Skin epidermis (tissue), 12 donors: ENCODE results near the gene TSHZ3.
A peak's percentile ranks its signal among the peaks of the same experiment; 100 is the strongest.

Experiments used
- H3K27ac ChIP-seq, 21 experiments: fragments of 200-600 bp; sonication (generic) in 11 of 21; one replicate each; pipeline ENCODE4 v1.5.0; 2020; ENCODE audit warnings: mild to moderate bottlenecking in 3 of 21, inconsistent platforms in 2 of 21, moderate library complexity in 2 of 21
- H3K4me3 ChIP-seq, 7 experiments: fragments of 200-600 bp; sonication (generic) in 2 of 7; one replicate each; pipeline ENCODE4 v1.5.0; 2020; ENCODE audit warnings: inconsistent platforms in 2 of 7, mild to moderate bottlenecking in 2 of 7, moderate library complexity in 1 of 7

Gene TSHZ3

DNA sequence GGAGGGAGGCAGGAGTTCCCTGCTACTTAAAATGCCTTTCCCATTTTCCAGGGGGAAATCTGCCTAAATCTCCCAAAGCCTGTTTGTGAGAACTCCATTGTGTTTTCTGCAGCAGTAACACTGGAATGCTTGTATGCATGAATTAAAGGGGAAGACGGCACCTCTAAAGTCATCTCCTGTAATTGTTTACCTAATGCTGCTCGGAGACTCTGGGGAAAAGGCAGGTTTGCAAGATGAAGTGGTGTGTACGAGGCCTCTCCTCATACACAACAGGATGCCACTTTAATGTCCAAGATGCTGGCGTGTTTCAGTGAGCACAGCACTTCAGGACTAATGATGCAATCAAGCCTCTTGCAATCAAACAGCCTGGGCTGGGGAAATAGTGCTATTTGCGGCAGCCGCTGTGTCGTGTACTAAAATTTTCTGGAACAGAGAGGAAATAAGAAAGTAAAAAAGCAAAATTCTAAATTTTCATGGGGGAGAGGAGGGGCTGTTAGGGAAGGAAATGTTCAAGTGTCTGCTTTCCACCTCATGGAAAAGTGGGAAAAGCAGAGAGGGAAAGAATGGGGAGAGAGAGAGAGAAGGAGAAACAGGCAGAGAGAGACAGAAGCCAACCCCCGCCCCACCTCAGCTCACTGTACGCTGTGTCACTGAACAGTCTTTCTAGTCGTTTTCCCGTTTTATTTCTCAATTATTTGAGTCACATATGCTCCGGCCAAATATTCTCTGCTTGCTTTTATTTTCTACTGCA is 32.9 kb downstream of the TSHZ3 start:
- Histone ChIP-seq H3K27ac (peak overlapping the region in 8 of 21 experiments; percentile 2 to 62 (median 17)), H3K4me3 (no peak overlapping the region)

DNA sequence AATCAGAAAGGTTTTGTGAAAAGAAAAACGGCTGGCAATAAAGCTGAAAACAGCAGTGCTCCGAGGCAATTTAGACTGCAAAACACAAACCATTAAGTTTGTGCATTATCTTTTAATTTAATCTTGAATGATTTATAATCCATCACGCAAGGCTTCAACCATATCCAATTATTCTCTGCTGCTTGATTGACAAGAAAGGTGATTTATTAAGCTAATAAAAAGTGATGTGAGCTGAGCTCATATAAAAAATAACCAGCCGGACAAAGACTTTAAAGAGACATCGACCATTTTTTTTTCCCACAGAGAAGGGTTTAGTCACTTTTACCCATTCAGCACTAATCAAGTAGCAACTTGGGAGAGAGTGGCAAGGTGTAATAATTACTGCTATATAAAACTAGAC is 33.6 kb downstream of the TSHZ3 start:
- Histone ChIP-seq H3K4me3 (no peak overlapping the region), H3K27ac (peak overlapping the region in 1 of 21 experiments; percentile 39)

DNA sequence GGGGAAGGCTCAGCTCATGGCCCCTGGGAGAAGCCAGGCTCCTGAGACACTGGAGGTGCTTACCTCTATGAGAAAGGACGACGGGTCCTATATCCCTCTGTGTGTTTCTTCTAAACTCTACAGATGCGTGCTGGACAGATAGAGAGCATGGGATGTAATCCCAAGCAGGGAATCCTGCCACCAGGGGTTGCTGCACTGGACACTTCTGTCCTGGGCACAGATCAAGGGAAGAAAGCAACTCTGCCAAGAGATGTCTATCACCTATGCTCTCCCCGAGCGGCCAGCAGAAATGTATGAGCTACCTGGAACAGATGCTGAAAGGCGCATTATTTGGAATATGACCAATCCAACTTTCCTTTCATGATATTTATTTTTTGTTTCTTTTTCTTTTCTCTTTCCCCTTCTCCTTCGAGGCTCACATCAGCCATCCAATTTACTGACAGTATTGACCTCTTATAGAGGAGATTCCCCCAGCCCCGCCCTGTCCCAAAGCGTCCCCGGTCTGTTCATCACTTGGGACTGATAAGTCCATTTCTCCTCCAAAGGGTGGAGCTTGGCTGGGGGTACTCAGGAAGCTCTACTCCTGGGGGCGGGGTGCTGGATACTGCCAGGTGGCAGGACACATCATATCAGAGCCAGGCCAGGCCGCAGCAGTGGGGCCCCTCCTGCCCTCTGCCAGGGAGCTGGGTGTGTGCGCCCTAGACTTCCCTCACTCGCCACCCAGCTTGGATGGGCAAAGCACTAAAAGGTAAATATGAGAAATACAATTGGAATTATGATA is 34.2 kb downstream of the TSHZ3 start:
- Histone ChIP-seq H3K4me3 (no peak overlapping the region), H3K27ac (no peak overlapping the region)

DNA sequence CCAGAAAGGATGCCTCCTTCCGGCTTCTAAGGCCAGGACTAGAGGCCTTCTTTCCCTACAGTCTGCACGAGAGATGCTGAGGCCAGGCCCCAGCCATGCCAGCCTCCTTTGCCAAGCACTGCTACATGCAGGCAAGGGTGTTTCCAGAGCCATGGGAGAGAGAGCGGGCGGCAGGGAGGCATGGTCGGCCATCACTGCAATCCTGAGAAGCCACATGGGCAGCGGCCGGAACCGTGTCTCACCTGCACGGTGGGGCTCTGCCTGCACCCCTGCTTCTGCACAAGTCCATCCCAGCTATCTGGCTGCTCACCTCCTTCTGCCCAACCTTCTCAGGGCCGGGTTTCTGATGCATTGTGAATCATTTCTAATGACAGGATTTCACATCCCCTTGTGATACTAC is 35.1 kb downstream of the TSHZ3 start:
- Histone ChIP-seq H3K27ac (no peak overlapping the region), H3K4me3 (no peak overlapping the region)

DNA sequence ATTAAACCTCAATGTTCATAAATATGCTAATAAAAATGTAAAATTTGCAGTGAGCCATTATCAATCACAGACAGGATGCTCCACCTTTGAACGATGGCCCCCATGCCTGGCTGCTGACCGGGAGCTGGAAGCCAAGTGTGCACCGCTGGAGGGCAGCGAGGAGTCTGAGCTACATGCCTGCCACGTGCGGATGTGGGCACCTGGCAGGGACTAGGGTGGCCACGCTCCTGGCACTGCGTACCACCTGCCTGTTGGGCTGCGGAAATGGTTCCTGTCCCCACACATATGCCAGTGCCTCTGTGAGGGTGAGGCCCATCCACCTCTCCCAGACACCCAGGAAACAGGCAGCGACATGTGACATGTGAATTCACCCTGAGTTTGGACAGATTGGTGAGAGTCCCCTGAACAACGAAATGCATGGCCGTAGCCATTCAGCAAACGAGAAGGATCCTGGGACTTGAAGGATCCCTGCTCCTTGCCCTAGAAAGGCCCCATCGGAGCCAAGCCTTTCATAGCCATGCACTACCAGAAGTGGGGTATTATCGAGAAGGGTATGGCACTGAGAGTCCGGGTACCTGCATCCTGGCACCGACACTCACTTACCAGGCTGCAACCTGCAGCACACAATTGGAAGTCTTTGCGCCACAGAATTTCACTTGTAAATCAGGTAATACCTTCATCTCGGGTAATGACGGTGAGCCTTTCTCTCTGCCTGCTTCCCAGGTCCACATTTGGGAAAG is 35.8 kb downstream of the TSHZ3 start:
- no peak overlapping the region for H3K4me3 ChIP-seq
- H3K27ac ChIP-seq, result no peak overlapping the region

DNA sequence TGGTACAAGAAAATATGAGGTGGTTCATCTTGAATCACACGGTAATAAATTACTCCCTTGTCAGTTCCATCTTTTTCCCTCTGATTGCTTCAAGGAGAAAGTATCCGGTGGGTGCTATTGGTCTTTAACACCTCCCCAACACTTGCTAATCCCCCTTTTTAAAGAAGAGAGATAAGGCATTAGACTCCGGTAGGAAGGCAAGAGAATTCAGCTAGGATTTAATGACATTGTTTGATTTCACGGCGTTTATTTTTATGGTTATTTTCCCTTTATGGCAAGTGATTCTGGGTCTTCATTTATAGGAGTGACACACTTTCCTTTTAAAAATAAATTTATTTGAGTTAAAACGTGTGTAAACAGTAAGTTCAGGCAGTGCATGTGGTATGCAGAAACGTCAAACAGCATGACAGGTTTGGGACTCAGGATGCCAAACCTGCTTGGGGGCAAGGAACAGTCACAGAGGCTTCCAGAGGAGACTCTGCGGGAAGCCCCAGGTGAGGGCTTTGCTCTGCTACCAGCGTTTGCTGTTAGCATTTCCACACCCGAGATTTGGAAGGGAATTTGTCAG is 36.5 kb downstream of the TSHZ3 start:
- Histone ChIP-seq H3K4me3 (no peak overlapping the region), H3K27ac (peak overlapping the region in 4 of 21 experiments; percentile 30 to 45 (median 42))

DNA sequence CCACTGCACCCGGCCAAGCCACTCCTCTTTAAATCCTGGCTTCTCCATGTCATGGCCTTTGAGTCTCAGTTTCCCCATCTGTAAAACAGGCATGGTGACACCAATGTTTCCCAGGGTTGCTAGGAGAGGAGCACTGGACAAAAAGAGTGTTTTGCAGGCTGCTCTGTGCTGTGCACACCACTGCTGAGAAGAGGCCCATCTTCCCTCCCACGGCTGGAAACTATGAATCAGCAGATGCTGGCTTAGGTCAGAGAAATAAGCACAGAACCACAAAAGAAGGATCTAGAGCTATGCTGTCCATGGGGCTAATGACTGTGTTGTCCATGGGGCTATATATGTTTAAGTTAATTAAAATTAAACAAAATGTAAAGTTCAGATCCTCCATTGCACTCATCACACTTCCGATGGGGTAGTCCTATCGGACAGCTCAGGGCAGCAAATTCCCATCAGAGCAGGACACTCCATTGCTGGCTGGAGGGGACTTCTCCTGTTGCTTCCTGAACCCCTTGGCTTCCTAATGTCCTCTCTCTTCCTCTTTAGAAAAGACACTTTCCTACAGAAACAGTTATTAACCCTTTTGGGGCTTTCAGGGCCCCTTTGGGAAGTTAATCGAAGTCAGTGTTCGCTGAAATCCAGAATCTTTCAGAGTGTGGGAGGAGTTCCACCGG is 37.1 kb downstream of the TSHZ3 start:
- Histone ChIP-seq H3K4me3 (no peak overlapping the region), H3K27ac (peak overlapping the region in 4 of 21 experiments; percentile 30 to 45 (median 42))

DNA sequence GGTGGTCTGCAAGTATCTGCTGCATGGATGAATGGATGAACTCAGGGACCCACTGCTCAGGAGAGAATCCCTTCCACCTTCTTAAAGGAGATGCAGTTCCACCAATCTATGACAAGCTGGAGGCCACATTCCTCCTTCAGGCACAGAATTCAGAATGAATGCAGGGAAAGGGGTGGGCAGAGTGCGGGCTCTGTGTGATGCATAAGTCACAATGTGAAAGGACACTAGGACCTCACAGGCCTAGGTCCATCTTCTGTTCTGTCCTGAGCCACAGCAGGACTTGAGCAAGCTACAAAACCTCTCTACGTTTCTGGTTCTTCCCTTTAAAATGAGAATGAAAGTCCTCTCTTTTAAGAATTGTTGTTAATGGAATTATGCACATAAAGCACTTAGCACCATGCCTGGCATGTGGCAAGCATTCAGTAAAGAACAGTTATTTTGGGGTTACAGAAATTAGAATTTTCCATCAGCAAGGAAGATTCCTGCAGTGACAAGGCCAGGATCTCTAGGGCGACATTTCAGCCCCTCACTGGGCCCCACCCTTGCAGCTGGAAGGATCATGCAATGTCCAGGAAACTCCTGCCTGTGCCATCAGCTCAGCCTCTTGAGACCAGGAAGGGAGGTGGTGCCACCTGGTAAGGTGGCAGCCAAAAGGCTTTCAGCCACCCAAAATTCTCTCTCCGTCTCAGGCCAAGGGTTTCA is 38.7 kb downstream of the TSHZ3 start:
- no peak overlapping the region for H3K27ac ChIP-seq
- H3K4me3 ChIP-seq, result no peak overlapping the region

DNA sequence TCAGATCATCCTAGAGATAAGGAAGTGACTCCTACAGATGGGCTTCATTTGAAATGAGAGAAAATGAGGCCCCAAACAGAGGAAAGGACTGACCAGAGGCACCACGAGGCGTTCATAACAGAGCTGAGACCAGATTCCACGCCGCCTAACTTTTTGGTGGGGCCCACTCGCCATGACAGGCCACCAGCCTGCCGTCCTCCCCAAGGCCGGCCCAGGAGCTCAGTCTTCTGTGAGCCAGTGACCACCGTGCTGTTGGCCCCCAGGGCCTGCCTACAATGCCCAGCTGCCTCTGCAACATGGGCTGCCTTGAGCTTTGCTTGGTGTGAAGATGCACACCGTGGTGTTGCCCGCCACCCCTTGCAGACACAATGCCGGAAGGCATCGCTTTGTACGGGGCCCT is 40.5 kb downstream of the TSHZ3 start:
- no peak overlapping the region for H3K27ac ChIP-seq
- H3K4me3 ChIP-seq, result no peak overlapping the region

DNA sequence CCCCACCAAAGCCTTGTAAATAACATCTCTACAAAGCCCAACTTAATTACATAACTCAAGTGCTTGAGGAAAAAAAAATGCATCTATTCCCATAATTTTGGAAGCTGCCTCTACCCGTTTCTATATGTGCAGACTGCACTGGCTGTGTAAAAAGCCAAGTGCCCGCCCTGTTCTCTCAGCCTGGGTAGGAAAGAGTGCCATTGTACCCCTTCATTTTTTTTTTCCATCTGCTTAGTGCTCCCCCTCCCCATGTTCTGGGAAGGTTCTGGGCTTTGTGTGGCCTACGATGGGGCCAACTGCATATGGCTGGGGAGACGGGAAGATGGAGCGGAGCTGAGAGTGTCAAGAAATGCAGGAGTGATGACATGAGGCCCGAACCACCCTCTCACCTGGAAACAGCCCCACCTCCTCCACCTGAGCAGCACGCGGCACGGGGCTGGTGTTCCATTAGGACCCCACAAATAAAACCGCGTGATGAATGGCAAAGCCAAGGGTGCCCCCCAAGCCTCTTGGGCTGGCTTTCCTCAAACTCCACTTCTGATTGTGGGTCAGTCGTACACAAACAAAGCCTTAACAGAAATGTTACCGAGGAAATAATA is 42.1 kb downstream of the TSHZ3 start:
- H3K27ac ChIP-seq, result no peak overlapping the region
- no peak overlapping the region for H3K4me3 ChIP-seq

DNA sequence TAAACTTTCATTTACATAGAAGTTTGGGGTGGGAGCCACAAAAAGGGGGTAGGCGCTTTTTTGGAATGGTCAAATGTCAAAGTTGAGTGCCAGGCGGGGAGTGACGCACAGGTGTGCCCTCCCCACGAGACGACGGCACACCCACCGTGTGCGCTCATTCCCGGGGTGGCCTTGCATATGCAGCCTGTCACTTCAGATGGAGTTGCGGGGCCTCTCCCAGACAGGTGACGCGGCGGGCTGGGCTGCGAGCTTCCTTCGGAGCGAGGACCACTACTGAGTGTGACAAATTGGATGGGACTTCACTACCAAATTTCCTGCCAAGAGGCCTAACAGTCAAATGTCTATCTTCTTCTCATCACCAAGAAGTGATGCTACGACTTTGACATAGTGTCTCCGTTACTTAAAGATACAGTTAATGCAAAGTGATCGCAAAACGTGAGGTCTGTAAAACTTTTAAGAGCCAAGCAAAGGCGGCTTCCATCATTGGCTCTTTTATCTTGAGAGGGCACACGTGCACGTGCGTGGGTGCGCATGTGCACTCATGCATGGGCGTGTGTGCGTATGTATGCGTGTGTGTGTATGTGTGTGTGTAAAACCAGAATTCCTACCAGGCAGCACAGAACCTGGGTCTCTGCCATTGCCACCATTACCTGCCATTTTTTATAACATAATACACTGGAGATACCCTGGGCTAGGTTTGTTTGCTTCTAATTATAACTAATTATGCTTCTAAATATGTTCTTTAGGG is 43.1 kb downstream of the TSHZ3 start:
- Histone ChIP-seq H3K4me3 (no peak overlapping the region), H3K27ac (no peak overlapping the region)

DNA sequence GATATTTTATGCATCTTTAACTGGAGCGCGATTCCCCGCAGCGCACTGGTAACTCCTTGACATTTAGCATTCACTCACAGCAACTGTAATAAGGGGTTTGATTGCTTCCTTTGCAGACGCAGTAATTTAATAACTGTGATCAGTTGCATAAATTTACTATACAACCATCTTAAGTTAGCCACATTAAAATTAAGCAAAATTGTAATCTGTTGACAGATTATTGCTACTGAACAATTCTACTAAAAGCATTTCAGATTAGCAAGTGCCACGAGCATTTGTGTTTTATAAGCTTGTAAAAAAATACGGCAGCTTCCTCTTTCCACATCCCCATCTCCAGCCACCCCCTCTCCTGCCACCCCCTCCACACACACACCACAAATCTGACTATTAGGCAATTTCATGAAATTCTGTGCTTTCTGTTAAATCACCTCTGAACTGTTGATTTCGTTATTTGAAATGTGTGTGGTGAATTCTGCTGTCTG is 44.4 kb downstream of the TSHZ3 start:
- no peak overlapping the region for H3K4me3 ChIP-seq
- H3K27ac ChIP-seq, result no peak overlapping the region

DNA sequence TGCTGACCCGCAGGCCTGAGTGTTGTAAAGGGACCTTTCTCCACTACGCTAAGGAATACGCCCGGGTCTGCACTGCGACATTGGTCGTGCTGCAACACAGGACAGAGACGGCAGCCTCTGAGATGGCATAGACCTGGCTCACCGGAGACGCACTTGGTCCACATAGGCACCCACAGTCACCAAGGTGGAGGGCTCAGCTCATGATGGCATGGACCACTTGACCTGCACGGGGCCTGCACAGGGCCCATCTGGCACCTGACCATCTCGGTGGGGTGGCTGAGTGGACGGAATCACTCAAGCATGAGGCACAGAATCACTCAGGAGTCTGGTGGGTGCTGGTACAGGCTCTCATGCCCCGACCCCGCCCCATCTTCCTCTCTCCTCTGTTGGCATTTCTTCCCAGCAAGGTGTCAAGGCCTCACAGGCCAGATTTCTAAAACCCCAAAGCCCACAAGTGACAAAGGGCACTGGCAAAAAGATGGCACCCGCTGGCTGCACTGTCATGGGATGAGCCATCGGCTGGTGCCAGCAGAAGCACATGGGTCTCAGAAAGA is 45.9 kb downstream of the TSHZ3 start:
- no peak overlapping the region for H3K4me3 ChIP-seq
- H3K27ac ChIP-seq, result no peak overlapping the region

DNA sequence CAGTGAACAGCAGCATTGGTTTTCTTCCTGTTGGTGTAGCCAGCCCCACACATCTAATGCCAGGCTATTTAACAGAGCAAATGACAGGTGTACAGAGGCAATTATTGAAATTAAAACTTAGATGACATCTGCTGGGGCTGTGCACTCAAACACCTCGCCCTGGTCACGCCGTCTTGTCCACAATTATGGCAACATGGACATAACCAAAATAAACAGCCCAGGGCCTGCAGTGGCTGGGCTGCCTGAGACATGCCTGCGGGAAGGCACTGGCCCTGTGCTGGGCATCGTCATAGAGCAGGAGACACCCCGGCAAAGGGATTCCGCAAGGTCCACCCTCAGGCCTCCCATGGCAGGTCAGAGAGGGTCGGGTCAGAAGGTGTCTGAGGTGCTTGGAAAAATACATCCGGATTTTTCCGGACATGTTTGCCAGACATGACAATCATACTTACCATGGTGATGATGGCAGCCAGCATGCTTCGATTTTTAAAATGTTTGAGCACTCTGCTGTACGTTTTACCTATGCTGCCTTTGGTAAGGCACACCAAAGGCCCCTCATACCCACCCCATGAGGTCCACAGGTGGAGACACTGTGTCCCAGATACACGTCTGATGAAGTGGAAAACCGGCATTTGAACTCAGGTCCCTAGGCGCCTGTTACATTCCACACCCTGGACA is 47.8 kb downstream of the TSHZ3 start:
- Histone ChIP-seq H3K4me3 (no peak overlapping the region), H3K27ac (no peak overlapping the region)

DNA sequence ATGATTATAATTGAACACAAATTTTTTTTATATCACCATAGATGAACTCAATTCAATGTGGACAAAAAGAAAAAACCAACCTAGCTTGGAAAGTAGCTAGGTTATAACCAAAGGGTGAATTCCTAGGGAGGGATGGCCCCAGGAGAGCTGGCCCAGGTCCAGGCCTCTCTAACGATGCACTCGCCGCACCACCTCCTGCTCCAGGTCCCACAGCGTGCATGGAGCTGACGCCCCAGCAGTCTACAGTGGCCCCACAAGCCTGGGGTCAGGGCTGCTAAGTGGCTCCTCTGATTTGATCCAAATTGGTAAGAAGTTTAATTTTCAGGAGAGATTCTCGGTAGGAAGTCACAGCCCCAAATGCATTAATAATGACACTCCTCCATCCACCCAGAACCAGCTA is 48.8 kb downstream of the TSHZ3 start:
- Histone ChIP-seq H3K27ac (no peak overlapping the region), H3K4me3 (no peak overlapping the region)

DNA sequence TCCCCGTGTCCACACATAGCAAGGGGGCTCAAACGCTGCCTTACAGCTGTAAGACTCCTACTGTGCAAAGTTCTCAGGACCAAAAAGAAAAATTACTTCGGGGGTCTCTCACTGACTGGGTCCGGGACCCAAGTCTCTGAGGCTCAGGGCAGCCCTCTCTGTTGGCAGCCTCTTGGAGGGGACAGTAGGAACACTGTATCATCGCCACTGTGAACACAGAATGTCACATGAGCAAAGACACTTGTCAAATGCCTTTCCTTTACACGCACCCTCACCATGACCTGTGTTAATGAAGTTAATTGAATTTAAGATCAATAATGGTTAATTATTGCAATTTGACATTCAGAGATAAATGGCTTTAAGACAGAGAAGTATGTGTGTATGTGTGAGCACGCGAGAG is 49.6 kb downstream of the TSHZ3 start:
- H3K4me3 ChIP-seq, result no peak overlapping the region
- H3K27ac ChIP-seq, result no peak overlapping the region

DNA sequence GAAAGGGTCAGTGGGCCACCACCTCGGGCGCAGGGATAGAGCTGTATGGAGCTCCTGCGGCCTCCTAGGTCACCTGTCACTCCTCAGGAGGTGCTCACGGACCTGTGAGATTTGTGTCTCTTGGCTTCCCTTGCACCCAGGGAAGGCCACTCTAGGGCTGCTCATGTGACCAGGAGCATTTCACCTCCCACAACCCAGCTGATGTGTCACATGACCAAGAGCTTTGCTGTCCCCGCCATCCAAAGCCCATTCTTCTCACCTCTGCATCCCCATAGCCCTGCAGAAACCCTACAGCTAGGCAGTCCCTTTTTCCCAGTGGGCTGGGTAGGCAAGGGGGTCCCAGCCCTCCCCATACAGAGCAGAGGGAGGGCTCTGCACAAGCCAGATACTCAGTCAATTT is 51.2 kb downstream of the TSHZ3 start:
- no peak overlapping the region for H3K4me3 ChIP-seq
- H3K27ac ChIP-seq, result no peak overlapping the region
